Astrocyte (in vitro differentiated cells and primary cell): ENCODE results near the gene CCDC187. TPM values are rescaled to one million over a fixed set of nuclear protein-coding genes. Genes with fewer than 3 reads are reported as not detected.

Experiments used
- DNase-seq: peaks from one replicate; pipeline ENCODE4 v3.0.0-alpha.2; 2010; ENCODE audit warnings: low read depth
- FAIRE-seq: peaks from 2 replicates; lab custom pipeline; 2011; peaks lifted over from hg19 to GRCh38; lab: Jason Lieb, UNC
- H2AFZ ChIP-seq: 2 replicates; pipeline ENCODE4 v1.6.0; 2012; ENCODE audit warnings: low read depth, low read length, inconsistent platforms
- H3K27ac ChIP-seq: 2 replicates; pipeline ENCODE4 v1.5.1; 2011; ENCODE audit warnings: low read depth, low read length, inconsistent platforms
- H3K27me3 ChIP-seq: 2 replicates; pipeline ENCODE4 v1.6.0; 2011; ENCODE audit warnings: low read length, inconsistent platforms; ENCODE audit not compliant: insufficient read depth
- H3K36me3 ChIP-seq: 2 replicates; pipeline ENCODE4 v1.5.1; 2011; ENCODE audit warnings: low read length, inconsistent platforms; ENCODE audit not compliant: insufficient read depth
- H3K4me1 ChIP-seq: 2 replicates; pipeline ENCODE4 v1.5.1; 2011; ENCODE audit warnings: low read length, inconsistent platforms; ENCODE audit not compliant: insufficient read depth
- H3K4me2 ChIP-seq: 2 replicates; pipeline ENCODE4 v1.6.0; 2012; ENCODE audit warnings: low read length, inconsistent platforms
- H3K4me3 ChIP-seq: 2 replicates; pipeline ENCODE4 v1.5.1; 2011; ENCODE audit warnings: low read depth, mild to moderate bottlenecking, low read length, inconsistent platforms; ENCODE audit not compliant: insufficient read depth
- H3K79me2 ChIP-seq: 2 replicates; pipeline ENCODE4 v1.6.0; 2012; ENCODE audit warnings: mild to moderate bottlenecking, low read length, inconsistent platforms; ENCODE audit not compliant: insufficient read depth
- H3K9ac ChIP-seq: 2 replicates; pipeline ENCODE4 v1.6.0; 2012; ENCODE audit warnings: mild to moderate bottlenecking, low read length, inconsistent platforms
- H3K9me3 ChIP-seq: 2 replicates; pipeline ENCODE4 v1.5.1; 2012; ENCODE audit warnings: low read depth, mild to moderate bottlenecking, low read length, inconsistent platforms; ENCODE audit not compliant: insufficient read depth
- H4K20me1 ChIP-seq: 2 replicates; pipeline ENCODE4 v1.6.0; 2012; ENCODE audit warnings: low read length, inconsistent platforms; ENCODE audit not compliant: insufficient read depth
- H3K27ac Mint-ChIP-seq: one replicate; pipeline ENCODE4 v1.8.0; 2021; ENCODE audit warnings: mild to moderate bottlenecking, mixed read lengths; ENCODE audit not compliant: unreplicated experiment
- H3K27me3 Mint-ChIP-seq: one replicate; pipeline ENCODE4 v1.8.0; 2021; ENCODE audit warnings: low read depth, mixed read lengths; ENCODE audit not compliant: unreplicated experiment
- H3K36me3 Mint-ChIP-seq: one replicate; pipeline ENCODE4 v1.8.0; 2021; ENCODE audit warnings: low read depth, mixed read lengths; ENCODE audit not compliant: unreplicated experiment
- H3K4me1 Mint-ChIP-seq: one replicate; pipeline ENCODE4 v1.8.0; 2021; ENCODE audit warnings: low read depth, mixed read lengths; ENCODE audit not compliant: unreplicated experiment
- H3K4me3 Mint-ChIP-seq: one replicate; pipeline ENCODE4 v1.8.0; 2021; ENCODE audit warnings: mild to moderate bottlenecking, moderate library complexity, mixed read lengths; ENCODE audit not compliant: unreplicated experiment
- H3K9me3 Mint-ChIP-seq: one replicate; pipeline ENCODE4 v1.8.0; 2021; ENCODE audit warnings: mild to moderate bottlenecking, mixed read lengths; ENCODE audit not compliant: unreplicated experiment
- EZH2 ChIP-seq: IDR thresholded peaks from 2 replicates; pipeline ENCODE4 v1.6.1; 2012; ENCODE audit warnings: mild to moderate bottlenecking, low read length, inconsistent platforms; ENCODE audit not compliant: insufficient read depth
- total RNA-seq: library from RNA; stranded (reverse); gene quantifications from 2 replicates; pipeline ENCODE4 v1.2.1, GENCODE V29; 2021
- TF ChIP-seq, protein P1 (sequence below): IDR thresholded peaks from 2 replicates; pipeline ENCODE4 v1.5.1; 2011; ENCODE audit warnings: low read depth, mild to moderate bottlenecking, inconsistent platforms, low read length, moderate library complexity; ENCODE audit not compliant: insufficient read depth

CCDC187 gene
- total RNA-seq, 1 donor from 2014 or later = 0.09 TPM

DNA sequence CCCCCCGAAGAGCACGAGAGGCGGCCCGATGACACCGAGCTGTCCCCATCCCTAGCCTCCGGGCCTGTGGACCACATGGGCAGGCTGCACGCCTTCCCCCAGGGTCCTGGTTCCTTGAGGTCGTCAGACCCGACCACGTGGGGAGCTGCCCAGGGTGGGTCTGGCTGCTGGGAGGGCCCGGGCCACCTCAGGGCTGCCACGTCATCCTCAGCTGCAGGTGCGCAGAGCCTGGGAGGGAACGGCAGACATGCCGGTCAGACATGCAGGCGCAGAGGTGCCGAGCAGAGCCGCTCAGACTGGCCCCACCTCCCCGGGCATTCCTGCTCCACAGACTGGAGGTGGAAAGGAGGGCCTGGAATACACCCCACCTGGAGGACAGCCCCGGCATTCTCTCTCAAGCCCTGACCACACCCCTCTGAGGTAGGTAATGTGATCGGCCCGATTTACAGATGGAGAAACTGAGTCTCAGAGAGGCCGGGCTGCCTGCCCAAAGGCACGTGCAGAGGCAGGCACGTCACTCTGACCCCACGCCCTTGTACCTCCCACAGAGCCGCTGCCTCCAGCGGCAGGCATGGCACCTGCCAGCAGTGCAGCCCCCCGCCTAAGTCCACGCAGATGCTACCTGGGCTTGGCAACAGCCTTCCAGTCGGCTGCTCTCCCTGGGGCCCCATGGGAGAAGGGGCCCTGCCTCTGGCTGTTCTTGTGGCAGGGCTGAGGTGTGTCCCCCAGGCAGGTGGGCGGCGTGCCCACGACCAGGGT lies 649 bp downstream of the CCDC187 start:
- Mint-ChIP-seq H3K27me3 (peaks cover 24% of the 10 kb centered on the region), H3K4me3 (no peak overlapping the region), H3K27ac (no peak overlapping the region), H3K9me3 (no peaks in the 10 kb centered on the region), H3K36me3 (no peaks in the 10 kb centered on the region), H3K4me1 (no peaks in the 10 kb centered on the region)
- no peak for TF ChIP-seq EZH2
- TF ChIP-seq, protein P1, sequence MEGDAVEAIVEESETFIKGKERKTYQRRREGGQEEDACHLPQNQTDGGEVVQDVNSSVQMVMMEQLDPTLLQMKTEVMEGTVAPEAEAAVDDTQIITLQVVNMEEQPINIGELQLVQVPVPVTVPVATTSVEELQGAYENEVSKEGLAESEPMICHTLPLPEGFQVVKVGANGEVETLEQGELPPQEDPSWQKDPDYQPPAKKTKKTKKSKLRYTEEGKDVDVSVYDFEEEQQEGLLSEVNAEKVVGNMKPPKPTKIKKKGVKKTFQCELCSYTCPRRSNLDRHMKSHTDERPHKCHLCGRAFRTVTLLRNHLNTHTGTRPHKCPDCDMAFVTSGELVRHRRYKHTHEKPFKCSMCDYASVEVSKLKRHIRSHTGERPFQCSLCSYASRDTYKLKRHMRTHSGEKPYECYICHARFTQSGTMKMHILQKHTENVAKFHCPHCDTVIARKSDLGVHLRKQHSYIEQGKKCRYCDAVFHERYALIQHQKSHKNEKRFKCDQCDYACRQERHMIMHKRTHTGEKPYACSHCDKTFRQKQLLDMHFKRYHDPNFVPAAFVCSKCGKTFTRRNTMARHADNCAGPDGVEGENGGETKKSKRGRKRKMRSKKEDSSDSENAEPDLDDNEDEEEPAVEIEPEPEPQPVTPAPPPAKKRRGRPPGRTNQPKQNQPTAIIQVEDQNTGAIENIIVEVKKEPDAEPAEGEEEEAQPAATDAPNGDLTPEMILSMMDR = no peak
- no peak overlapping the region for H3K4me3 ChIP-seq
- H4K20me1 ChIP-seq = peaks cover 7% of the 10 kb centered on the region
- H3K27ac ChIP-seq = no peak overlapping the region
- DNase-seq (no peak), FAIRE-seq (no peak)
- no peaks in the 10 kb centered on the region for H3K4me1 ChIP-seq
- H3K9ac ChIP-seq = no peak overlapping the region
- no peaks in the 10 kb centered on the region for H3K36me3 ChIP-seq
- H2AFZ ChIP-seq = no peak overlapping the region
- no peaks in the 10 kb centered on the region for H3K79me2 ChIP-seq
- peaks cover 8% of the 10 kb centered on the region for H3K27me3 ChIP-seq
- H3K4me2 ChIP-seq = no peak overlapping the region
- no peaks in the 10 kb centered on the region for H3K9me3 ChIP-seq

- Histone ChIP-seq H2AFZ (no peak overlapping the region), H3K4me1 (no peaks in the 10 kb centered on the region), H4K20me1 (peaks cover 4% of the 10 kb centered on the region), H3K27me3 (peaks cover 8% of the 10 kb centered on the region), H3K4me2 (no peak overlapping the region), H3K9ac (no peak overlapping the region), H3K9me3 (no peaks in the 10 kb centered on the region), H3K79me2 (no peaks in the 10 kb centered on the region), H3K4me3 (no peak overlapping the region), H3K36me3 (no peaks in the 10 kb centered on the region), H3K27ac (no peak overlapping the region)
- Mint-ChIP-seq H3K4me1 (no peaks in the 10 kb centered on the region), H3K36me3 (no peaks in the 10 kb centered on the region), H3K9me3 (no peaks in the 10 kb centered on the region), H3K27ac (no peak overlapping the region), H3K4me3 (no peak overlapping the region), H3K27me3 (peaks cover 27% of the 10 kb centered on the region)
- no peak for FAIRE-seq
- DNase-seq = no peak
- TF ChIP-seq, protein P1 = no peak
- no peak for TF ChIP-seq EZH2
Measured at GRCh38 chr9:136302527-136302926, 1.4 kb downstream of the CCDC187 start.

DNA sequence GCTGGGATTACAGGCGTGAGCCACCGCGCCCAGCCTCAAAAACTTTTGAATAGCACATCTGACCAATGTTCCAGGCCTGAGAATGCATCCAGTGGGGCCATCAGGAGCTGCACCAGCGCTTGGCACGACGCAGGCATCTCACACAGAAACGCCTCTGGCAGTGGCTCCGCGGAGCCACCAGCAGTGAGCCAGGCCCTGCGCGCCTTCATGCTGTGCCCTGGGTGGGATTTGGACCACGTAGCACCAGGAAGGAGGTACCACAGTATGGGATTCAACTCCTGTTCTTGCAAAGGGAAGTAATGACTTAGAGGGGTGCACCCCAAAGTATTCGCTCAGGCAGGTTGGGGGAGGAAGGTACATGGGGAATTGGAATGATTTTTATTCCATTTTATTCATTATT lies 3.0 kb downstream of the CCDC187 start:
- Mint-ChIP-seq H3K4me3 (no peak overlapping the region), H3K27me3 (peaks cover 30% of the 10 kb centered on the region), H3K36me3 (no peaks in the 10 kb centered on the region), H3K9me3 (no peaks in the 10 kb centered on the region), H3K4me1 (no peaks in the 10 kb centered on the region), H3K27ac (no peak overlapping the region)
- TF ChIP-seq EZH2 = no peak
- TF ChIP-seq, protein P1 = no peak
- Histone ChIP-seq H2AFZ (no peak overlapping the region), H3K4me1 (no peaks in the 10 kb centered on the region), H3K27me3 (peaks cover 13% of the 10 kb centered on the region), H3K27ac (no peak overlapping the region), H3K36me3 (no peaks in the 10 kb centered on the region), H3K4me2 (no peak overlapping the region), H3K4me3 (no peak overlapping the region), H4K20me1 (no peaks in the 10 kb centered on the region), H3K9ac (no peak overlapping the region), H3K9me3 (no peaks in the 10 kb centered on the region), H3K79me2 (no peaks in the 10 kb centered on the region)
- no peak for DNase-seq
- no peak for FAIRE-seq
